Inflammatory macrophage treated with lipopolysaccharide for 1 hour (primary cell): Measurements from ENCODE around the gene SUFU.

ENCODE experiments used
- DNase-seq, 2 donors: peaks; one replicate each; pipeline ENCODE4 v3.0.0-alpha.2; 2020 to 2022

The SUFU gene

GRCh38 chr10:102599565-102600327 is 96.0 kb downstream of the SUFU start:
- no peak for DNase-seq

- no peak for DNase-seq
Measured at GRCh38 chr10:102600816-102601215, 97.0 kb downstream of the SUFU start.

GRCh38 chr10:102601639-102602038 is 97.9 kb downstream of the SUFU start:
- no peak for DNase-seq

- no peak for DNase-seq
Measured at GRCh38 chr10:102602272-102603045, 98.7 kb downstream of the SUFU start.

GRCh38 chr10:102603946-102604345 is 100.2 kb downstream of the SUFU start:
- DNase-seq = peak; percentile 66 to 70

GRCh38 chr10:102604439-102604841 is 100.7 kb downstream of the SUFU start:
- peak; percentile 14 to 33 for DNase-seq

GRCh38 chr10:102605712-102606111 is 101.9 kb downstream of the SUFU start:
- DNase-seq = peak in 1 of 2 donors; percentile 10

- peak; percentile 12 to 18 for DNase-seq
Measured at GRCh38 chr10:102608487-102608886, 104.7 kb downstream of the SUFU start.

- no peak for DNase-seq
Measured at GRCh38 chr10:102610441-102610887, 106.7 kb downstream of the SUFU start.

- DNase-seq = no peak
Measured at GRCh38 chr10:102611514-102612087, 107.8 kb downstream of the SUFU start.

- no peak for DNase-seq
Measured at GRCh38 chr10:102612964-102613275, 109.1 kb downstream of the SUFU start.

- no peak for DNase-seq
Measured at GRCh38 chr10:102613286-102613685, 109.5 kb downstream of the SUFU start.

GRCh38 chr10:102613785-102614184 is 110.0 kb downstream of the SUFU start:
- DNase-seq = no peak

- no peak for DNase-seq
Measured at GRCh38 chr10:102614888-102615287, 111.1 kb downstream of the SUFU start.

- no peak for DNase-seq
Measured at GRCh38 chr10:102615361-102615760, 111.6 kb downstream of the SUFU start.

GRCh38 chr10:102616066-102616770 is 112.4 kb downstream of the SUFU start:
- no peak for DNase-seq

GRCh38 chr10:102617041-102617440 is 113.3 kb downstream of the SUFU start:
- DNase-seq = no peak

GRCh38 chr10:102617816-102618215 is 114.0 kb downstream of the SUFU start:
- DNase-seq = no peak

GRCh38 chr10:102619281-102619981 is 115.7 kb downstream of the SUFU start:
- no peak for DNase-seq

GRCh38 chr10:102620138-102620590 is 116.4 kb downstream of the SUFU start:
- DNase-seq = no peak

- DNase-seq = no peak
Measured at GRCh38 chr10:102620591-102621442, 117.0 kb downstream of the SUFU start.
